Right lobe of liver (tissue), 6 donors: Measurements from ENCODE around the gene PYGO2. TPM values are rescaled to one million over a fixed set of nuclear protein-coding genes. Genes with fewer than 3 reads are reported as not detected.

Source experiments
- ATAC-seq, 4 donors: fragments of 200-7000 bp; cut with Tn5 transposase; one replicate each; pipeline ENCODE4 v1.9.1; 2020; ENCODE audit warnings: mild to moderate bottlenecking in 4 of 4, moderate library complexity in 4 of 4
- DNase-seq, 3 donors: peaks; one replicate each; pipeline ENCODE4 v3.0.0-alpha.2; 2020
- H3K27ac ChIP-seq, 3 donors: fragments of 200-600 bp; one replicate each; pipeline ENCODE4 v1.8.0; 2022
- H3K27me3 ChIP-seq, 2 donors: fragments of 200-600 bp; one replicate each; pipeline ENCODE4 v1.8.0; 2022
- H3K36me3 ChIP-seq, 4 donors: fragments of 200-600 bp; sonication (generic) in 1 of 4; one replicate each; pipeline versions ENCODE4 v1.5.1 to v1.8.0; 2017 to 2022; ENCODE audit warnings: control low read depth in 1 of 4
- H3K4me1 ChIP-seq, 4 donors: fragments of 200-600 bp; sonication (generic) in 1 of 4; one replicate each; pipeline versions ENCODE4 v1.5.1 to v1.8.0; 2017 to 2022; ENCODE audit warnings: control low read depth in 1 of 4
- H3K4me3 ChIP-seq, 3 donors: fragments of 200-600 bp; one replicate each; pipeline ENCODE4 v1.8.0; 2022
- H3K9me3 ChIP-seq, 4 donors: fragments of 200-600 bp; sonication (generic) in 1 of 4; one replicate each; pipeline versions ENCODE4 v1.5.1 to v1.8.0; 2017 to 2022; ENCODE audit warnings: control low read depth in 1 of 4
- POLR2A ChIP-seq: fragments of 450-650 bp; IDR thresholded peaks from one replicate; pipeline ENCODE4 v1.6.1; 2017; ENCODE audit warnings: antibody characterized with exemption, mild to moderate bottlenecking
- WGBS: methylation state at CpG from one replicate; pipeline ENCODE4 v1.1.6; 2018; ENCODE audit warnings: low coverage, low lambda C conversion rate; ENCODE audit not compliant: insufficient coverage; ENCODE audit errors: missing lambda C conversion rate; 5-methylcytosine and 5-hydroxymethylcytosine counted together
- intact Hi-C, 2 donors: fragments of 100-400 bp; cut with DNase I; formaldehyde crosslinking; loops; one replicate each; pipeline versions ENCODE4 v1.11.2 to v1.14.1; 2022
- total RNA-seq, 6 experiments: library from RNA; depleted of rRNA in 2 of 6; stranded (reverse); fragments of >200 nt in 2 of 6; fragmentation: NEBNext Ultra II Directional in 3 of 6; extraction: Animal tissue kit (Norgen Biotek cat#: 25700) in 3 of 6; gene quantifications; one replicate each; pipeline versions ENCODE4 v1.1.0 to v1.2.4, GENCODE V29; 2016 to 2023
- TF ChIP-seq, protein P1 (sequence below), 4 donors: fragments of 200-600 bp in 3 of 4; fragments of 450-650 bp in 1 of 4; IDR thresholded peaks; one replicate each; pipeline versions ENCODE4 v1.5.1 to v1.8.0; 2016 to 2022; ENCODE audit warnings: antibody characterized with exemption in 4 of 4, mild to moderate bottlenecking in 2 of 4
- donor health status: DM: no; HTN: yes; CAD: no.
- donor health status: DM: no; HTN: no; CAD: no.
- donor health status: DM: no; HTN: no; CAD: no.
- donor health status: DM: no; HTN: yes; CAD: no.
- donor health status: DM: no; HTN: yes; CAD: no.

The PYGO2 gene
- total RNA-seq, 6 experiments from 2014 or later = 9.1 to 13.5 (median 10.9) TPM

DNA sequence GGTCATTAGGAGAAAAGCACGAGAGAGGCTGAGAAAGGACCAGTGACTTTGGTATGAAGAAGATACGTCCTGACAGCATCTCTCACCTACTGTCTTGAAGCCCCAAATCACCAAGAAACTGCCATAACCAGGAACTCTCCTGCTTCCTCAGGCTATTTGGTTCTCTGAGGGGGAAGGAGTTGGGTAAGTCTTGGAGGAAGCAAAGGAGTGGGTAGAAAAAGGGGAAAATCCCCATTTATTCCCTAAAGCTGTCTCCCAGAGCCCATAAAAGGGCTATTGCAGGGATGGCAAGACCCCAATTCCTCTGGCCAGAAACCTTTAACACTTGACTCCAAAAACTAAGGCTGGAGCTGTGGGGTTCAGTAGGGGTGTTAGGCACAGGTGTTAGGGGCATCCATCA, 3.5 kb downstream of the PYGO2 start:
- H3K9me3 ChIP-seq = no peaks in the 10 kb centered on the region
- H3K4me3 ChIP-seq = no peak overlapping the region
- ATAC-seq (no peak), DNase-seq (no peak)
- peaks cover 0 to 43% (median 4%) of the 10 kb centered on the region in 4 donors for H3K4me1 ChIP-seq
- H3K36me3 ChIP-seq = peaks cover 0 to 12% (median 3%) of the 10 kb centered on the region in 4 donors
- intact Hi-C loops = loop anchor here in 1 of 2 donors (10.0 kb wide), 1 partner anchor 97 kb away; the partner anchor contains the start of gene ADAM15
- no peak for TF ChIP-seq POLR2A
- TF ChIP-seq, protein P1, sequence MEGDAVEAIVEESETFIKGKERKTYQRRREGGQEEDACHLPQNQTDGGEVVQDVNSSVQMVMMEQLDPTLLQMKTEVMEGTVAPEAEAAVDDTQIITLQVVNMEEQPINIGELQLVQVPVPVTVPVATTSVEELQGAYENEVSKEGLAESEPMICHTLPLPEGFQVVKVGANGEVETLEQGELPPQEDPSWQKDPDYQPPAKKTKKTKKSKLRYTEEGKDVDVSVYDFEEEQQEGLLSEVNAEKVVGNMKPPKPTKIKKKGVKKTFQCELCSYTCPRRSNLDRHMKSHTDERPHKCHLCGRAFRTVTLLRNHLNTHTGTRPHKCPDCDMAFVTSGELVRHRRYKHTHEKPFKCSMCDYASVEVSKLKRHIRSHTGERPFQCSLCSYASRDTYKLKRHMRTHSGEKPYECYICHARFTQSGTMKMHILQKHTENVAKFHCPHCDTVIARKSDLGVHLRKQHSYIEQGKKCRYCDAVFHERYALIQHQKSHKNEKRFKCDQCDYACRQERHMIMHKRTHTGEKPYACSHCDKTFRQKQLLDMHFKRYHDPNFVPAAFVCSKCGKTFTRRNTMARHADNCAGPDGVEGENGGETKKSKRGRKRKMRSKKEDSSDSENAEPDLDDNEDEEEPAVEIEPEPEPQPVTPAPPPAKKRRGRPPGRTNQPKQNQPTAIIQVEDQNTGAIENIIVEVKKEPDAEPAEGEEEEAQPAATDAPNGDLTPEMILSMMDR (IDR thresholded peaks at IDR 0.05) = no peak
- H3K27ac ChIP-seq = no peak overlapping the region
- WGBS = 89% methylated on average over 2 of the region's 2 CpGs
- H3K27me3 ChIP-seq = no peaks in the 10 kb centered on the region

DNA sequence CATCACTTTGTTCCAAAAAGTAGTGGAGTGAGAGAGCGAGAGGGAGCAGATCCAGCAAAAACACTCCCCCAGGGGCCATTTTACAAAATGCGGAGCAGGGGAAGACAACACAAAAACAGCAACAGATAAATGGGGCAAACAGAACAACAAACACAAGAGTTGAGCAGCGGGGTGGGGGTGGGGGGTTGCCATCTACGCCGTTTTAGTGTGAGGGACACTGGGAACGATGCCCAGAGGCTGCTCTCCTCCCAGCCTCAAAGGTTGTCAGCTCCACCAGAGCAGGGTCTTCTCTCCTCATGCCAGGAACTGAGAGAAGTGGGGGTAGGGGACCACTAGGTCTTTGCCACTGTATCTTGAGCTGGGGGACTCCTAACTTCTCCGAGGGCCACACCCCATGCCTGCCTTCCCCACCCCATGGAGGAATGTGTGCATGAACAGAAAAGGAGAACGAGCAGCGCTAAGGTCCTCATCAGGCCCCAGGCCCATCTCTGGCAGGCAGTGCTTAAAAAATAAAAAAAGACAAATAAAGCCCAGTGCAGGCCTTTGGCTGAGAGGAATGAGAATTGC, 4.4 kb downstream of the PYGO2 start:
- intact Hi-C loops = loop anchor here in 1 of 2 donors (10.0 kb wide), 1 partner anchor 98 kb away; the partner anchor contains the start of gene ADAM15
- H3K27ac ChIP-seq = peak overlapping the region in 1 of 3 donors; percentile 74

DNA sequence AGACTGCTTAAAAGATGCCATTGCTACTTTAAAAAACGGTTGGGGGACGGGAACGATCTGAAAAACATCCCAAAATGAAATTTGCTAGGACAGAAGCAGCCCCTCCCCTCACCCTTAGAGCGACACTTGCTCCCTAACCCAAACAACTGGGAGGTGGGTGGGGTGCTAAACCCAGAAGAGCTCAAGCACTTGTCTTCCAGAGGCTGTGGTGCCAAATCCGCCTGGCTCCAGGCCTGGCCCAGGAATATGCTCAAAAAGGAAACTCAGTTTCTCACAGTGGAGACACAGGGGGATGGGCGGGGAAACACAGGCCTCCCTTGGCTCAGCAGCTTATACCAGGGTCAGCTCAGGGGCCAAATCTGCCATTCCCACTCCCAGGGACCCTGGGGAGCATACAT, 5.0 kb downstream of the PYGO2 start:
- peak overlapping the region; percentile 35 to 66 (median 54) for H3K4me3 ChIP-seq
- WGBS = 14% methylated on average over 4 of the region's 6 CpGs
- H3K36me3 ChIP-seq = peaks cover 0 to 12% (median 2%) of the 10 kb centered on the region in 4 donors
- no peak for ATAC-seq
- H3K27ac ChIP-seq = peak overlapping the region in 2 of 3 donors; percentile 53 to 74
- H3K9me3 ChIP-seq = no peaks in the 10 kb centered on the region
- H3K4me1 ChIP-seq = peaks cover 0 to 35% (median 4%) of the 10 kb centered on the region in 4 donors
- TF ChIP-seq, protein P1 (IDR thresholded peaks at IDR 0.05) = no peak
- intact Hi-C loops = loop anchor here in 1 of 2 donors (10.0 kb wide), 1 partner anchor 98 kb away; the partner anchor contains the start of gene ADAM15
- DNase-seq = peak in 1 of 3 donors; percentile 59
- H3K27me3 ChIP-seq = no peaks in the 10 kb centered on the region

More for the DNA sequence above, 4.4 kb downstream of the PYGO2 start:
- ATAC-seq (no peak), DNase-seq (peak in 1 of 3 donors; percentile 42)
- Histone ChIP-seq H3K4me1 (peaks cover 0 to 35% (median 4%) of the 10 kb centered on the region in 4 donors), H3K36me3 (peaks cover 0 to 12% (median 2%) of the 10 kb centered on the region in 4 donors), H3K9me3 (no peaks in the 10 kb centered on the region), H3K4me3 (no peak overlapping the region), H3K27me3 (no peaks in the 10 kb centered on the region)
- WGBS = 72% methylated on average over 7 of the region's 9 CpGs
- TF ChIP-seq, protein P1 (IDR thresholded peaks at IDR 0.05) = no peak
- TF ChIP-seq POLR2A = no peak

DNA sequence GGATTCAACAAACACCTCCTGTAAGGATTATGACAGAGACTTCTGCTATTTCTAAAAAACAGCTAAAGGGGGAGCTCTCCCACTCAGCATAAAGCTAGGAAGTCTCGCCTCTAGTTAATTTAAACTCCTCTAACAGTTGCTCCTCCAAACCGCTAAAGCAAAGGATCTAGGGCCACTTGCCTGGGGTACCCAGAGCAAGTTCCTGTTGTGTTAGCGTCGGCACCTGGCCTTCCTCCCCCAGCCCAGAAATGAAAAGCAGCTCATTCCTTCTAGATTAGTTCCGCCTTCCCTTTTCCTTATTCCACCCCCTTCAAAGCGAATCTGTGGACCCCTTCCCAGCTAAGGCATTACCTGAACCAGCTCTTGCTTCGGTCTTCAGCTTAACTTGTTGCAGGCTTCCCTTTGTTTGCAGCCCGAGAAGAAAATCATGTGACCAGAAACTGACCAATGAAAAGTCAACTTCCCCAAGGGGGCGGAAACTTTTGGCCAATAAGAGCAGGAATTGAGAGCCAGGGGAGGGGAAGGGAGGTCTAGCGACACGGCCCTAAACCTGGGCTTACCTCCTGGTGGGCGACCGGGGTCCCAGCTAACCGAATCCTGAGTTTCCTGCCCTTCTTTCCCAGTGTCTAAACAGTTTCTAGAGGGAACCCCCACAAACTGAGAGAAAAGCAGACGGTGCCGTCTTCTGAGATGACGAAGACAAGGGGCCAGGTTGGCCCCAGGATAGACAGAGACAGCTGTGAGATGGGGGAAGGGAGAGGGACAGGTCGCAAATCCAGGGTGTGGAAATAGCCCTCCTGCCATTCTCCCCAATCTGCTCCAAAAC, 5.7 kb downstream of the PYGO2 start, which contains the start of gene PBXIP1:
PBXIP1 (minus strand) TSS at position 382 of the 826 bp plus-strand sequence. CDS start 2,378 bp downstream, outside the sequence.
- WGBS = 0% methylated on average over 18 of the region's 18 CpGs
- DNase-seq (peak; percentile 58 to 85 (median 59)), ATAC-seq (peak; percentile 84 to 92 (median 86))
- Histone ChIP-seq H3K9me3 (no peaks in the 10 kb centered on the region), H3K27ac (peak within 1 kb of the TSS; percentile 35 to 74 (median 60)), H3K36me3 (peaks cover 0 to 12% (median 2%) of the 10 kb centered on the region in 4 donors), H3K4me1 (peaks cover 0 to 32% (median 4%) of the 10 kb centered on the region in 4 donors), H3K27me3 (no peaks in the 10 kb centered on the region), H3K4me3 (peak within 1 kb of the TSS; percentile 35 to 66 (median 54))
- TF ChIP-seq POLR2A = peak; percentile 15
- TF ChIP-seq, protein P1 (IDR thresholded peaks at IDR 0.05) = peak in 2 of 4 donors; percentile 11 to 30
- intact Hi-C loops = loop anchor here in 1 of 2 donors (10.0 kb wide), 1 partner anchor 99 kb away; the partner anchor contains the start of gene ADAM15
